ENCODE measurements around the gene TOB1.
A peak's percentile ranks its signal among the peaks of the same experiment; 100 is the strongest.
"Not testable (repeated sequence)": the region's sequence is repeated elsewhere in the genome, so short reads cannot be mapped to it uniquely, and the experiment has no call there.

TOB1 gene

DNA sequence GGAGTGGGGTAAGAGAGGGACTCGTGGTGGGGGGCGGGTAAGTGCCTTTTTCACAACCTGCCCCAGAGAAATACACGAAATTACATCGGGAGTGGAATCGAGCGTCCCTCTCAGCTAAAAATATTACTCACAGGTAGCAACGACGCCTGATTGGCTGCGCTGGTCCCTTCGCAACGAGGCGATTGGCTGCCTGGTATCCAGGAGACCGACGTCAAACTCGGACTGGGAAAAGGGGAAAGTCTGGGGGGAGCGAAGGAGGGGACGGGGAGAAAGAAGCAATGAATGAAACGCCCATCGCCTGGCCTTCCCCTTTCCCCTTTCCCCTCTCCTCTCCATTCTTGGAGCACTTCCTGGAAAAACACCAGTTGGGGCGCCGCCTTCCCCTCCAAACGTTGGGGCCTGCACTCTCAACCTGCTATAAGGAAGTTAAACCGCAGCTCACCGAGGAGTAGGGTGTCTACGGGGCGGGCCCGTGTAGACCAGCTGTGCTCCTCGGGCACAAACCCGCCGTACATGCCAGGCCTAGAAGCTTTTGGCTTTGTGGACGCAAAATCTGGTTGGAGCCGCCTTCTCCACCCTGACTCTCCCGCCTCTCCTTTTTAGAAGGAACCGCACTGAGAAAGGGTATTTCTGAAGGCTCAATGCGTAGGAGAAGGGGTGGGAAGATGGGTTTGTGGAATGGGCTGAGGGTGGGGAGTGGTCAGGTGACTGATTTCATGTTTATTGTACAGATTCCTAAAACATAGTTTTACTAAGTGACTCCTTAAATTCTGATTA lies 1.4 kb upstream of the TOB1 start:
- peak; percentile 89 for DNase-seq

DNA sequence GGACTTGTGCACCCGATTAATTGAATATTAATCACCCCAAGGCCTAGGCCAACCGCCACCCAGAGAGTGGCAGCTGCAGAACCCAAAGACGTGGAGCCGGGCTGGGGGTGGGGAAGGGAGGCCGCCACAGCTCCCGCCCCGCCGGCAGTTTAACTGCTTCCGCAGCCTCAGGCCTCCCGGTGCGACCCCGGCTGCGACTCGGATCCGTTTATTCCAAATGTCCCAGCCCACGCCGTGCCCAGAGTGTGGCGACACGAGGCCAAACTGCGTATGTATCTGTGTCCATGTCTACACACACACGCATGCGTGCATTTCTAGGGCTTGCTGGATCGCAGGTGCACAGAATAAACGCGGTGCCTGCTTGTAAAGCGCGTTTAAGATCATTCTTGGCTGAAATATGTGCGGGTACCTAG lies 802 bp upstream of the TOB1 start:
- DNase-seq: peak; percentile 58 to 60

DNA sequence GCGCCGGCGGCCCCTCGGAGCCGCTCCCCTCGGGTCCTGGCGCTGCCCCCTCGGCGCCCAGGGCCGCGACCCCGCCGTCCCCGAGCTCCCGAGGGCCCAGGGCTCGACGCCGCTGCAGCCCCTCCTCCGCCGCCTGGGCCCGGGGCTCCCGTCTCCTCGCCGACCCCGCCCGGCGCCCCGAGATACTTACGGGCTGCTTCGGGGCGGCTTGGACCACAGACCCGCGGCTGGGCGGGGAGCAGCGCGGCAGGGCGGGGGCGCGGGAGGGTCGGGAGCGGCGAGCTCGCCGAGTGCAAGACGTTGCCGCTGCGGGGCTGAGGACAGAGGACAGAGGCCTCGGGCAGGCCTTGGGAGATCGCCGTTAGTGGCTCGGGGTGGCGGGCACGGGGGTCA lies 290 bp downstream of the TOB1 start:
- DNase-seq: no peak

DNA sequence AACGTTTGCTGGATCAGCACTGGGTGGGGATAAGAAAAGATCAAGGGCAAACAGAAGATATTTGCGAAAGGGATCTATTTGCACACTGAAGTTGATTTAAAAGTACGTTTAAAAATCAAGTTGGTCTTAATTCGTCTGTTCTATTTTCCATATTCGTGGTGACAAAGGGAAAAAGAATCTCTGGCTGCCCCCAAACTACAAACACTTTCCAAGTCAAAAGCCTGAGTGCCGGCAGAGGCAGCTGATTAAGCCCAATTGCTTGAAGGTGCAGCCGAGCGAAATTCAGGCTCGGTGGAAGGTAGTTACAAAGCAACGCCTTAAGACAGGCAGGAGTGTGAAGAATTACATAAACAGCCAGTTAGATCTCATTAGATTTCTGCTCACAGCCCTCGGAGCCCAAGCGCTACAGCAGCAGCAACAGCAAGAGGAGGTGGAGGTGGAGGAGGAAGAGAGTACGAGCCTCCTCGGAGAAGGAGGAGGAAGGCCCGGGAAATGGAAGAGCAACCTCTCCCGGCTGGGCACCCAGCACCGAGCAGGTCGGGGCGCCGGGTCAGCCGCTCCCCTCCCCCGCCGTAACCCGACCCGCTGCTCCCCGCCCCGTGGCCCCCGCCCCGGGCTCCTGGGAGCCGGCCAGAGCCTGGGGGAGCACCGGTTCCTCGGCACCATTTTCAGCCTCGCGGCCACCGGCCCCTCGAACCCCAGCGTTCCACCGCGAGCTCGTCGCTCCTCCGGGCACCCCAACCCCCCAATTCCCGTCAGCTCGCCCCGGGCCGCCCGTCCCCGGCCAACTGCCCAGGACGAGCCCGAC lies 890 bp downstream of the TOB1 start:
- peak; percentile 30 to 38 for DNase-seq

DNA sequence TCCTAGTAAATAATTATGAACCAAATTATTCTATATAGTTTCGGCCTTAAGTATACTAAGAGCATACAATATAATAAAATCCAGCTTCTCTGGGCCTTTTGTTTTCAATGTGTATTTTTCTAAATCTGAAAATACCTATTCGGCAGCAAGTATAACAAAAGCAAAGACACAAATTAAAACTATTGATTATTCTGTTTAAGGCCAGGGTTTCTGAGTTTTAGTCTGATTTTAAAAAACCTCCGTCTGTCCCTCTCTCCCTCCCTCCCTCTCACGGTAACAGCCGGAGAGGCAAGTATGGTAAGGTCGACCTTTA lies 1.5 kb downstream of the TOB1 start:
- DNase-seq: no peak

DNA sequence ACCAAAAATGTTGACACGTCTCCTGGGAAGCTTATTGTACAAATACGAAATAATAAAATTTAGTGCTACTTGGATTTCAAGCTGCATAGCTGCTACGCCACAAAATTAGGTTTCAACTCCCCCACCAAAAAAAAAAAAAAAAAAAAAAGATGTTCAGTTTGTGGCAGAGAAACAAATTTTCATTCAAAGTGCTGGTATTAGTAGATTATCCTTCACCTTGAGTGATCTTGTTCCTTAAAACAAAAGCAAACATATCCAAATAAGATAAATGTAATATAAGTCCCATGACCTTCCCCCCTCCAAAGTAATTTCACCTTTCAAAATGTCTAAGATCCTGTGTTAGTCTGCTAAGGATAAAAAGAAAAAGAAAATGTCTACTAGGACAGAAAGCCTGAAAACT lies 2.2 kb downstream of the TOB1 start:
- DNase-seq: no peak

DNA sequence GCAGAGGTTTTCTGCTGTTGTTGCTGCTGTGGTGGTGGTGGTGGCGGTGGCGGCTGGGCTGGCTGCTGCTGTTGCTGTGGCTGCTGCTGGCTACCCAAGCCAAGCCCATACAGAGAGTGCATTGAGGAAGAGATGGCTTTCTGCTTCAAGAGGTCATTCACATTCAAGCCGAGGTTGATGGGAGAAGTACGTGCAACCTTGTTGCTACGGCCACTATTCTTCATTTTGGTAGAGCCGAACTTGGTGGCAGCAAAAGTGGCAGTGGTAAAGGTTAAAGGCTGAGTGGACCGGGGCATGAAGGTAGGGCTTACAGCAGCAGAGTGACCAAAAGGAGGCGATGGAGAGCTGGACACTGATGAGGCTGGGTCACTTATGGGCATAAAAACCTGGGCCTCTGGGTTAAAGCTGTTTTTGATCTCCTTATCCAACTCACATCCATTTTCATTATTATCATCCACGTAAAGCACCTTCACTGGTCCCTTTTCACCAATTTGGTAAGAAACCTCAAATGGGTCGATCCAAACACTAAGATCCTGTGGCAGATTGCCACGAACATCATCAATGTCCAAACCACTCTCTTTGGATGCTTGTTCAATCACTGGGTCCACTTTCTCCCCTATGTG lies 2.8 kb downstream of the TOB1 start:
- DNase-seq: peak; percentile 30 to 77

DNA sequence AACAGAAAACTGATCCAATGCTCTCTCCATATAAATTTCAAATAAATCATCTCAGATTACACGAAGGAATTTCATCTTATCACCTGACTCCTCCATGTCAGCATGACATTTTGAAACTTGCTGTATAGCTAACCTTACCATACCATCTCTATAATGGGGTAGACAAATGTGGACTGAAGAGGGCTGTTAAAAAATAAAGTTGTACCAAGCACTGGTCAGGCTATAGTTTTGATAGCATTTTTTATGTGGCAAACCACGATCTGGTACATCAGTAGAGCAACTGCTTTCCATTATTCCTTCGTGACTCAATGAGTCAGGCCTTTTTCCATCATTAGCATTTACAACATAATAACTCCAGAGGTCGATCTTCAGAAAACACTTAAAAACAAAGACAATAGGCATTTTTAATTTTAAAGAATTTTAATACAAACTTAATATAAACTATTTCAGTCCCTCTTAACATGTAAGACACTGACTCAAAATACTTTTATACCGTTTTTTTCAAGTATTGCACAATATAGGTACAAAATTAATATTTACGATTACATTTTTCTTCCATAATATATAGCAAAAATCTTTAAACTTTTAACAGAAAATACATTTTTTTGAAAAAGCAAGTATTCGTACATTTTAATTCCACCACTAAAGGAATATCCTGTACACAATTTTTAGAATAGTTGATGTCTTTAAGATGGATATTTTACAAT lies 4.2 kb downstream of the TOB1 start:
- no peak for DNase-seq

DNA sequence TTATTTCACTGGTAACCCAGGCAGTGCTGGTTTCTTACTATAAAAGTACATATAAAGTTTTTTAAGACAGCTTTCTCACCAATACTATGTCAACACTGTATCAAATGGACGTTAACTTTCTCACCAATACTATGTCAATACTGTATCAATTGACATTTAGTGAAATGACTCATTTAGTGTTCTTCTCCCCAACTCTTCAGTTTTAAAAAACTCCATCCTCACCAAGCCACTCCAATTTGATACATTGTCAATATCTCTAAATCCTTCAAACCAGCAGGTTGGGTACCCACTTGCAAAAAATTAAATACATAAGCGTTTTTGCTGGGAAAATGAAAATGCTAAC lies 4.8 kb downstream of the TOB1 start:
- no peak for DNase-seq

DNA sequence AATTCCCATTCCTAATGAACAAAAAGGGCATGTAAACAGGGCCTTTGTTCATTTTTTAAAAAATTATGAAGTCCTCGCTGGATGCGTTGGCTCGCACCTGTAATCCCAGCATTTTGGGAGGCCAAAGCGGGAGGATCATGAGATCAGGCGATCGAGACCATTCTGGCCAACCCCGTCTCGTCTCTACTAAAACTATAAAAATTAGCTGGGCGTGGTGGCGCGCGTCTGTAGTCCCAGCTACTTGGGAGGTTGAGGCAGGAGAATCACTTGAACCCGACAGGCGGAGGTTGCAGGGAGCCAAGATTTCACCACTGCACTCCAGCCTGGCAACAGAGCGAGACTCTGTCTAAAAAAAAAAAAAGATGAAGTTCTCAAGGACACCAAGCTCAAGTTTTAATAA lies 6.4 kb downstream of the TOB1 start:
- not testable (repeated sequence) for DNase-seq

DNA sequence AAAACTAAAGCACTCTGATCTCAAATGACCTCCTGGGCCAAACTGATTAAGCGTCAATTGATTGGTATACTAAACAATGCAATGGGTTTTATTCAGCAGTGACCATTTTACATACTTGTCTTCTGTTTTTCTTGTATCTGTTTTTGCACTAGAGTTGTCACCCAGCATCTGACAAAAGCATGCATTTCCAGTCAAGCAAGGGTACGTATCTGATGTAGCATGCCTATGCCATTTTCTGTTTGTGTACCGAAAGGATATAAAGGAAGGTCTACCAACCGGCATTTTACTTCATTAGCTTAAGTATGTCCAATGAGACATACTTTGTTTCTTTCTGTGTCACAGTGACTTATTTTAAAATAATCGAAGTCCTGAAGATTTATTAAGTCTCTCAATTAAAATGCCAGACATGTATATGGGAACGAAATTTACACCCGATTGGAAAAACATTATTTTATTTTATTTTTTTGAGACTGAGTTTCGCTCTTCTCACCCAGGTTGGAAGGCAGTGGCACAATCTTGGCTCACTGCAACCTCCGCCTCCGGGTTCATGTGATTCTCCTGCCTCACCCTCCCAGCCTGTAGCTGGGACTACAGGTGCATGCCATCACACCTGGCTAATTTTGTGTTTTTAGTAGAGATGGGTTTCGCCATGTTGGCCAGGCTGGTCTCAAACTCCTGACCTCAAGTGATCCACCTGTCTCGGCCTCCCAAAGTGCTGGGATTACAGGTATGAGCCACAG lies 7.5 kb downstream of the TOB1 start:
- DNase-seq: no peak

DNA sequence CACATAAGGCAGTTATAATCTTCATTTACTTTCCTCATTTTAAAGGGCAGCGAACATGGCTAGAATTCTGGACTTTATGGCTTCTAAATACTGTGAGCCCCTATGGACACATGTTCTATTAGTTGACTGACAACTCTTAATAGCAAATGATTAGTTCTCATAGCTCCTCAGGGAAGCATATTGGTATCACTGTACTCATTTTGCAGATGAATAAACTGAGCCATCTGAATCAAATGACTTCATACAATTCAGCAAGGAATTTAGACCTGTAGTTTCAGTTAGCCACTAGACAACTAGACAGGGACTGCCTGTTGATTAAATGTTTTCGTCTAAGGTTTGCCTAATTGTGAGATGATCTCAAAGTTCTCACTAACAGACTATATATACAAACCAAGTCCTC lies 9.7 kb downstream of the TOB1 start:
- no peak for DNase-seq

DNA sequence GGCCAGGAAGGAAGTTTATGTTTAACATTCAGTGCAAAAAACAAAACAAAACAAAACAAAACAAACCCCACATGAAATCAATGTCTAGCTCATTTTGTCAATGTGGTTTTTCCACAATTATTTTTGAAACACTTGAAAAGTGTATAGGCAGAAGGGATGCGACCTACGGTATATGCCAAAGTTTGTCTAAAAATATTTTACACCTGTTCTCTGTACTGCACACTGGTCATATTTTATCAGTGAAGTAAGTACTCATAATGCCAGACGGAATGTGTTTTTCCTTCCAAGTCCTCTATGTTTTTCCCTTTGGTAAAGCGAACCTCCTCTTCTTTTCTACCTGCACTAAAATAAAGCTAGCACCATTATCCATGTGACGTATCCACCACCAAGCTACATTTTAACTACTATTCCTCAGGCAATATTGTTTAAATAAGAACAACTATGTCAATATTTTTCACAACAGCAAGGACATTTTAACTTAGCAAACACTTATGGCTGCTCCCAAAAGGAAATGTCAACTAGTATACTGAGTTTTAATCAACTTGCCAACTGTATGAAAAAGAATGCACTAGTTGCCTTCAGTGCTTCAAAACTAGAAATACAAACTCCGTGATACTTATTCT lies 10.3 kb downstream of the TOB1 start:
- DNase-seq: no peak

DNA sequence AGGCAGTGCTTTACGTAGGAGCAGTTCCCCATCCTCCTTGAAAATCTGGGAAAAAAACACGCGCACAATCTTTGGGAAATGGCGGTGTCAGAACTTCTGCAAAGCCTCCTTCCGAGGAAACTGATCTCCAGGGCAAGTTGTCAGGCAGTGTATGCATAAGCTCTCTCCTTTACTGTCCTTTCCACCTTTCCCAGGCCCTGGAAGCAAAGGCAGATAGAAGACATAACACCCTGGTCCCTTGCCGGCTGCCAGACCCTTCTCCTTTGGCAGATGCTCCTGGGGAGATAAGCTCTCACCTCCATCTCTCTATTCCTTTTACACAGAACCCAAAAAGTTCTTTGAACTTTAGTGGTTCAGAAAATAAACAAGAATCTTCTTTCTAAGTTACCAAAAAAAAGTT lies 12.4 kb downstream of the TOB1 start:
- no peak for DNase-seq

DNA sequence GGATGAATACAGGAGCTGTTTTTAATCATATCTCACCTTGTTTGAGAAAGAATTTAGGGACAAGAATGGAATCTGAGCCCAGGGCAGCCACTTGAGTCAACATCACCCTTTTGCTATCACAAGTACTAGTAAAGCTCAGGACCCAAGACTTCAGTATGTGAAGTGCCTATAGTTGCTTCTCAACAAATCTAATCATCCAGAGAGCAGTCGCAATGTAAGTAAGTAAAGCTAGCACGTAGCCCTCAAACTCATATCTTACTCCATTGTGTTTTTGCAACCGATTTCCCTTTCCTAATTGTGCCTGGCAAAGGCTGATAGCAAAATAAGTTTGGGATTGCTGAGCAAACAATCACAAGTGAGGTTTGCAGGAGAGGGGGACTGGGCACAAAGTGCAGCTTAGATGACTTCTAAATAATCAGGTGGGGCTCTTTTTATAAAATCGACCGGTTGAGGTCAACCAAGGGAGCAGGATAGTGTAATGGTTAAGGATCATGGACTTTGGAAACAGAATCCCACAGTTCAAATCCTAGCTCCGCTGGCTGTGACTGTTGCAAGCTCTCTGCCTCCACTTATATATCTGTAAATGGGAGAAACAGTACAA lies 13.0 kb downstream of the TOB1 start:
- DNase-seq: no peak

DNA sequence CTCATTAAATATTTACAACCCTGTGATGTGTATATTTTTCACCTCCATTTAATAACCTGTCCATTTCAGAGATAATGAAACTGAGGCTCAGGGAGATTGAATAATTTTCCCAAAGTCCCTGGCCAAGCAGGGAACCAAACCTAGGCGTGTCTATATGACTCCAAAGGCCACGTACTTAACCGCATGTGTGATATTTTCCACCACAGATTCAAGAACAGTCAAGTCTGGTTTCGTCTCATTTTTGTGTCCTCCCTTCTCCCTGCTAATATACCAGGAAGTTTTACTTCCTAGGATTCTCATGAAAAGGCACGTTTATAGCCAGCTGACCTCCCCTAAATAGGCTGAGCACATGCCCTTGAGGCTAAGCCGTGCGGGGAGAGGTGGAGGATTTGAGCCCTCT lies 15.5 kb downstream of the TOB1 start:
- DNase-seq: no peak

DNA sequence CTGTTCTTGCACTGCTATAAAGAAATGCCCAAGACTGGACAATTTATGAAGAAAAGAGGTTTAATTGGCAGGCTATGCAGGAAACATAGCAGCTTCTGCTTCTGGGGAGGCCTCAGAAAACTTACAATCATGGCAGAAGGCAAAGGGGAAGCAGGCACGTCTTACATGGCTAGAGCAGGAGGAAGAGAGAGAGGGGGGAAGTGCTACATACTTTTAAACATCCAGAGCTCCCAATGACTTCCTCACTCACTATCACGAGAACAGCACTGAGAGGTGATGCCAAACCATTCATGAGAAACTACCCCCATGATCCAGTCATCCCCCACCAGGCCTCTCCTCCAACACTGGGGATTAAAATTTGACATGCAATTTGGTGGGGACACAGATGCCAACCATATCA lies 17.4 kb downstream of the TOB1 start:
- peak; percentile 40 to 46 for DNase-seq

DNA sequence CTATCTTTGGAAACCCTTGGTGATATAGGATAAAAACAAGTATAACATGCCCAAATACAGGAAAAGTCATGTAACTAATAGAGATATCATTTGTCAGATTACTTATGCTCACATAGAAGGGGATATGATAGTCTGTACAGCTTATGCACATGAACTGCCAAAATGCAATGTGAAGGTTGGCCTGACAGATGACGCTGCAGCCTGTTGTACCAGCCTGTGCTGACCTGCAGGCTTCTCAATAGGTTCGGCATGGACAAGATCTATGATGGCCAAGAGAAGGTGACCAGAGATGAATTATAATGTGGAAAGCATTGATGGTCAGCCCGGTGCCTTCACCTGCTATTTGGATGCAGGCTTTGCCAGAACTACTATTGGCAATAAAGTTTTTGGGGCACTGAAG lies 18.1 kb downstream of the TOB1 start:
- DNase-seq: no peak

DNA sequence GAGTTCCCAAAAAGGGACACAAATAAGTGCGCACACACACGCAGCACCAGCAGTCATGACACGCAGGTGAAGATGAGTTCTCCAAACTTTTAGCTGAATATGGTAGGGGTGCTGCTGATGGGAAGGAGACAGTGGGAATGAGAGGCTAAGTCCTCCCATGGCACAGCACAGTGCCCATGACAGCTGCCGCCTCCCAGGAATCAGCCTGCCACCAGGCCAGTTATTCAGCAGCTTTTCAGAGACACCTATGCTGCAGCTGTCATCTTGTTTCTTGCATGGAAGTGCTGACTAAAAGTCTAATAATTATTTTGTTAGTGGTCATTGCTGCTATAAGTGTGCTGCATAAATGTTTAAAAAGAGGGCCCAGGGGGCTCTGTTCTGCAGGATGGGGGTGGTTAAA lies 18.6 kb downstream of the TOB1 start:
- DNase-seq: no peak

DNA sequence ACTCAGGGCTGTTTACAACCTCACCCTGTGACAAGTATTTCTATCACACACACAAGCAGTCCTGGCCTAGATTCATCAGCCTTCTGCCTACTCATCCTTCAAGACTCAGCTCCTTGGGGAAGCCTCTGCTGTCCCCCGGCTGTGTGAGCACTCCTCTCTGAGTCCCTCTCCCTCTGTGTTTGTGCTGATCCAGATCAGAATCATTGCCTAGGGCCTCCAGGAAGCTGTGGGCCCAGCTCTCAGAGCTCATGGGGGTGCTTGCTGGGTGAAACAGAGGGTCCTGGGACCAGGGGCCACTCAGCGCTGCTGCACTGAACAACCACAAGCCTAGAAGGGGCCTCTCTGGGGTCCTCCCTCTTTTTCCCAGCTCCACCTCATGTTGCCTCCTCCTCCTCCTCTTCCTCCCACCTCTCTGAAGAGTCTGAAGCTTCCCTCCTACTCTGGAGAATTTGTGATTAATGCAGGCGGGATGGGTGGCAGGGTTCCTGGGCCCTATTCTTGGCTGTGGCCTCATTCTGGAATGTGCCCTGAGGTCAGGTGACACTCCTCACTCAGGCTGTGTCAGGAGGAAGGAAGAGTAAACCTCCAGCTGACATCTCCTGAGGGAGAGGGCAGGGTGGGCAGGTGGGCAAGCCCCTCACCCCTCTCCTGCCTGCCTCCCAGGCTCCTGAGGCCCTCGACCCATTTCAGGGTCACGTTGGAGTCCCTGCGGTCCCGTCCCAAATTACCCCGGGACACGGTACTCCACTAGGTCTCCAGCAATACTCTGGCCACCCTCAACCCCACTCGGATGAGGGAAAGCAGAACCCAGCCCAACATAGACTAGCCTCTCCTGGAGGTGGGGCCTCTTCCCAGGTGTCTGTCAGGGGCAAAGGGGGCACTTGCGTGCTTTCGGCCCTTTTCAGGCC lies 20.7 kb downstream of the TOB1 start:
- no peak for DNase-seq

DNA sequence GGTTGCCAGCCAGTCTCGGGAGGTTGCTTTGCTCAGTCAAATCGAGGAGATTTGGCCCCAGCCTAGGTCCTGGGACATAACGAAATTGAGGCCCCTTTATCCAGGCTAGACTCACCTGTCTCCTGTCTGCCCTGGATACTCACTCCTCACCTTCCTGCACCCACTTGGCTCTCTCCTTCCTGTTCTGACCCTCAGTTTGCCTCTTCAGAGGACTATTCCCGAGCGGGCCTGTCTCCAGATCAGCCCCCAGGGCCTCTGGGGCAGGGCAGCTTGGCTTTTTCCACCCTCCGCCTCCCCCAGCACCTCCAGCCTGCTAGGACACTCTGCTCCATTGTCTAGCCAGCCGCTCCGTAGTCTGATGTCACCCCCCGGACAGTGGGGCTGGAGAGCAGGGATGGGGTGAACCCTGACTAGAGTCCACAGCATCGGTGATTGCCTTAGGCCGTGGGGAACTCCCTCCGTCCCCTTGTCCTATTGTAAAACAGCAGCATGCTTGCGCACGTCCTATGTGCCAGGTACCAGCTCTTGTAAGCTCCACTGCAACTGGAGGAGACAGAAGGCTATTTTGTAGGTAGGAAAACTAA lies 21.9 kb downstream of the TOB1 start:
- DNase-seq: no peak
